Kidney epithelial cell (primary cell): ENCODE results near the gene STXBP6. TPM values are rescaled to one million over a fixed set of nuclear protein-coding genes. Genes with fewer than 3 reads are reported as not detected.

Source experiments
- DNase-seq: peaks from one replicate; pipeline ENCODE4 v3.0.0-alpha.2; 2010; ENCODE audit warnings: low read depth
- H3K27me3 ChIP-seq: 2 replicates; pipeline ENCODE4 v1.6.0; 2011; ENCODE audit warnings: low read length; ENCODE audit not compliant: control insufficient read depth, insufficient read depth
- H3K36me3 ChIP-seq: 2 replicates; pipeline ENCODE4 v1.5.1; 2011; ENCODE audit warnings: low read length; ENCODE audit not compliant: control insufficient read depth, insufficient read depth
- H3K4me3 ChIP-seq: 2 replicates; pipeline ENCODE4 v1.5.1; 2011; ENCODE audit warnings: low read depth, mild to moderate bottlenecking, control low read depth, low read length
- CTCF ChIP-seq: IDR thresholded peaks from 2 replicates; pipeline ENCODE4 v1.5.1; 2011; ENCODE audit warnings: mild to moderate bottlenecking, moderate library complexity, low read length, control low read depth, inconsistent platforms; ENCODE audit not compliant: insufficient read depth, poor library complexity, severe bottlenecking
- total RNA-seq: library from RNA; depleted of rRNA; stranded (reverse); fragments of >200 nt; gene quantifications from 2 replicates; pipeline ENCODE4 v1.2.3, GENCODE V29; 2015

STXBP6 gene
- total RNA-seq, 1 donor from 2014 or later, result 0.38 TPM

- no peak for TF ChIP-seq CTCF
- Histone ChIP-seq H3K27me3 (no peaks in the 10 kb centered on the region), H3K36me3 (no peaks in the 10 kb centered on the region), H3K4me3 (no peak overlapping the region)
- DNase-seq, result peak; percentile 26
Observed at GRCh38 chr14:24903337-24903736, 146.6 kb downstream of the STXBP6 start.

GRCh38 chr14:24900269-24901100, 149.5 kb downstream of the STXBP6 start:
- no peak for TF ChIP-seq CTCF
- no peak for DNase-seq
- no peaks in the 10 kb centered on the region for H3K27me3 ChIP-seq
- no peaks in the 10 kb centered on the region for H3K36me3 ChIP-seq
- no peak overlapping the region for H3K4me3 ChIP-seq

GRCh38 chr14:24897793-24898192, 152.2 kb downstream of the STXBP6 start:
- Histone ChIP-seq H3K4me3 (no peak overlapping the region), H3K27me3 (no peaks in the 10 kb centered on the region), H3K36me3 (no peaks in the 10 kb centered on the region)
- DNase-seq, result no peak
- no peak for TF ChIP-seq CTCF

- TF ChIP-seq CTCF, result no peak
- no peak for DNase-seq
- no peaks in the 10 kb centered on the region for H3K27me3 ChIP-seq
- no peak overlapping the region for H3K4me3 ChIP-seq
- H3K36me3 ChIP-seq, result no peaks in the 10 kb centered on the region
Observed at GRCh38 chr14:24895622-24896021, 154.3 kb downstream of the STXBP6 start.

- Histone ChIP-seq H3K36me3 (no peaks in the 10 kb centered on the region), H3K27me3 (no peaks in the 10 kb centered on the region), H3K4me3 (no peak overlapping the region)
- DNase-seq, result no peak
- no peak for TF ChIP-seq CTCF
Observed at GRCh38 chr14:24895243-24895583, 154.7 kb downstream of the STXBP6 start.
